Sigmoid colon (tissue), 7 donors: ENCODE data around the gene IFITM2. TPM values are rescaled to one million over a fixed set of nuclear protein-coding genes. Genes with fewer than 3 reads are reported as not detected.

Source experiments
- DNase-seq: peaks from one replicate; pipeline ENCODE4 v3.0.0-alpha.2; 2019
- H3K27ac ChIP-seq, 4 donors: fragments of 200-600 bp; sonication (generic); one replicate each; pipeline ENCODE4 v1.5.1; 2016 to 2019; ENCODE audit warnings: mild to moderate bottlenecking in 1 of 4
- H3K27me3 ChIP-seq, 3 donors: fragments of 200-600 bp; sonication (generic); one replicate each; pipeline ENCODE4 v1.5.1; 2019; ENCODE audit warnings: mild to moderate bottlenecking in 1 of 3
- H3K36me3 ChIP-seq, 4 donors: fragments of 200-600 bp; sonication (generic); one replicate each; pipeline ENCODE4 v1.5.1; 2016 to 2019
- H3K4me1 ChIP-seq, 4 donors: fragments of 200-600 bp; sonication (generic); one replicate each; pipeline ENCODE4 v1.5.1; 2017 to 2019
- H3K4me3 ChIP-seq, 4 donors: fragments of 200-600 bp; sonication (generic); one replicate each; pipeline ENCODE4 v1.5.1; 2017 to 2019; ENCODE audit warnings: mild to moderate bottlenecking in 2 of 4, moderate library complexity in 1 of 4
- H3K9me3 ChIP-seq, 4 donors: fragments of 200-600 bp in 3 of 4; sonication (generic) in 3 of 4; one replicate each; pipeline versions ENCODE4 v1.5.1 to v1.6.1; 2013 to 2019
- EP300 ChIP-seq, 4 donors: sonication (generic); formaldehyde crosslinking; IDR thresholded peaks; one replicate each; pipeline ENCODE4 v1.6.1; 2017; ENCODE audit warnings: antibody characterized with exemption in 4 of 4
- POLR2A ChIP-seq, 2 donors: fragments of 450-650 bp; IDR thresholded peaks; one replicate each; pipeline ENCODE4 v1.6.1; 2016; ENCODE audit warnings: antibody characterized with exemption in 2 of 2, mild to moderate bottlenecking in 2 of 2, moderate library complexity in 2 of 2
- POLR2AphosphoS5 ChIP-seq, 4 donors: sonication (generic); formaldehyde crosslinking; IDR thresholded peaks; one replicate each; pipeline ENCODE4 v1.6.1; 2017; ENCODE audit warnings: antibody characterized with exemption in 4 of 4
- WGBS, 2 donors: extraction: QIAGEN DNeasy Blood & Tissue Kit; methylation state at CpG; one replicate each; pipeline ENCODE4 v1.1.7; 2013; 5-methylcytosine and 5-hydroxymethylcytosine counted together
- intact Hi-C: fragments of 100-400 bp; cut with DNase I; formaldehyde crosslinking; loops from one replicate; pipeline ENCODE4 v1.15.1; 2023
- polyA plus RNA-seq, 3 donors: library from polyadenylated mRNA; stranded (reverse); fragments of 200-250 nt; gene quantifications; one replicate each; pipeline ENCODE4 v1.2.3, GENCODE V29; 2013
- total RNA-seq, 4 donors: library from RNA; depleted of rRNA; stranded (reverse); fragments of >200 nt; gene quantifications; one replicate each; pipeline ENCODE4 v1.1.0, GENCODE V29; 2016
- TF ChIP-seq, protein P1 (sequence below), 4 experiments: fragments of 450-650 bp in 3 of 4; fragments of 200-600 bp in 1 of 4; IDR thresholded peaks; one replicate each; pipeline ENCODE4 v1.5.1; 2016 to 2019; ENCODE audit warnings: antibody characterized with exemption in 4 of 4, mild to moderate bottlenecking in 3 of 4, moderate library complexity in 2 of 4
- donor health status: healthy with polysubstance abuse.
- donor health status: Bipolar disorder and iron deficiency.
- donor health status: healthy.

IFITM2 gene
- total and polyA plus RNA-seq, 7 donors: 73.3 to 461 (median 161) TPM

DNA sequence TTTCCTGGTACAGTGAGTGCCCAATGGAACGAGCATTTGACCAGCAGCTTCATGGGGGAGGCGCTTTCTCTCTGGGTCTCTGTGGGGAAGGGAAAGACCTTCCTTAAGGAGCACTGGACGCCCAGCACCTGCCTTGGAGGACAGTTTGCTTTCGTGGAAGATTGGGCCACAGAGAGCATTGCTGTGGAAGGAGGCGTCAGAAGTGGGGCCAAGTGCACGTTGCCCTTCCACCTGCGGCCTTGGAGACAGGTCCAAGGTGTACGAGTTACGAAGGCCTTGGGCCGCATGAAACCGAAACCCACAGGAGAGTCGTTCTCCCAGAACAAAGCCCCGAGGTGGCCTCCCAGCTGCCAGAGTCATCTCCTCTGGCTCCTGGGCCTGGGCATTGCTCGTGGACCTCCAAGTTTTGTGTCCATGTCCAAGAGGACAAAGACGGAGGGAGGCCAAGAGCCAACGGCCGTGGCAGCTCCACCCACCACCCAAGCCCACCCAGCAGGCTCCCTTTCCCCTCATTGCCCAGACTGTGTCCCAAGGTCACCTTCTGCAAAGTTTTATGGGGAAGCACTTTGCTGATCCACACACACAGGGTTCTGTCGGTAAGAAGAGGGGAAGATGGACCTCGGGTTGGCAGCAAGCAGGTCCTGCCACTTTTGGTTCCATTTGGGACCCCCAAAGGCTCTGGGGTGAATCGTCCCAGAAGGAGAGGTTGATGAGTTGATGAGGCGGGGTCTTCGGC, 35.3 kb upstream of the IFITM2 start:
- Histone ChIP-seq H3K36me3 (no peaks in the 10 kb centered on the region), H3K9me3 (no peaks in the 10 kb centered on the region), H3K27ac (no peak overlapping the region), H3K27me3 (peaks cover 3 to 27% (median 8%) of the 10 kb centered on the region in 3 donors), H3K4me1 (no peaks in the 10 kb centered on the region), H3K4me3 (no peak overlapping the region)
- intact Hi-C loops: no loop called here
- TF ChIP-seq POLR2A (IDR thresholded peaks at IDR 0.05): no peak
- TF ChIP-seq, protein P1, sequence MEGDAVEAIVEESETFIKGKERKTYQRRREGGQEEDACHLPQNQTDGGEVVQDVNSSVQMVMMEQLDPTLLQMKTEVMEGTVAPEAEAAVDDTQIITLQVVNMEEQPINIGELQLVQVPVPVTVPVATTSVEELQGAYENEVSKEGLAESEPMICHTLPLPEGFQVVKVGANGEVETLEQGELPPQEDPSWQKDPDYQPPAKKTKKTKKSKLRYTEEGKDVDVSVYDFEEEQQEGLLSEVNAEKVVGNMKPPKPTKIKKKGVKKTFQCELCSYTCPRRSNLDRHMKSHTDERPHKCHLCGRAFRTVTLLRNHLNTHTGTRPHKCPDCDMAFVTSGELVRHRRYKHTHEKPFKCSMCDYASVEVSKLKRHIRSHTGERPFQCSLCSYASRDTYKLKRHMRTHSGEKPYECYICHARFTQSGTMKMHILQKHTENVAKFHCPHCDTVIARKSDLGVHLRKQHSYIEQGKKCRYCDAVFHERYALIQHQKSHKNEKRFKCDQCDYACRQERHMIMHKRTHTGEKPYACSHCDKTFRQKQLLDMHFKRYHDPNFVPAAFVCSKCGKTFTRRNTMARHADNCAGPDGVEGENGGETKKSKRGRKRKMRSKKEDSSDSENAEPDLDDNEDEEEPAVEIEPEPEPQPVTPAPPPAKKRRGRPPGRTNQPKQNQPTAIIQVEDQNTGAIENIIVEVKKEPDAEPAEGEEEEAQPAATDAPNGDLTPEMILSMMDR (IDR thresholded peaks at IDR 0.05): no peak
- TF ChIP-seq POLR2AphosphoS5 (IDR thresholded peaks at IDR 0.05): no peak
- no peak for TF ChIP-seq EP300 (IDR thresholded peaks at IDR 0.05)
- DNase-seq: no peak
- 92% methylated on average over 22 of the region's 22 CpGs for WGBS, 2 donors

DNA sequence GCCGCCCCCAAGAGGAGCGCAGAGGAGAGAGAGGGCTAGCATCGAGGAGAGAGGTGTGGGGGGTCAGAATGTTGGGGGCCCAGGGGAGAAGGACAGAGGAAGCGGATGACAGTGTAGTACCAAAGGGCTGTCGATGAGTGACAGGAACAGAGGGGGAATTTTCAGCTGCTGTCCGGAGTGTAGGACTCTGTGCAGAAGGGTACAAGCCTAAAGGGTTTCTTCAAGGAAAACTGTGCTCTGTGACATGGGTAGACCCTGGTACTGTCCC, 34.8 kb upstream of the IFITM2 start:
- no peak overlapping the region for H3K27ac ChIP-seq

DNA sequence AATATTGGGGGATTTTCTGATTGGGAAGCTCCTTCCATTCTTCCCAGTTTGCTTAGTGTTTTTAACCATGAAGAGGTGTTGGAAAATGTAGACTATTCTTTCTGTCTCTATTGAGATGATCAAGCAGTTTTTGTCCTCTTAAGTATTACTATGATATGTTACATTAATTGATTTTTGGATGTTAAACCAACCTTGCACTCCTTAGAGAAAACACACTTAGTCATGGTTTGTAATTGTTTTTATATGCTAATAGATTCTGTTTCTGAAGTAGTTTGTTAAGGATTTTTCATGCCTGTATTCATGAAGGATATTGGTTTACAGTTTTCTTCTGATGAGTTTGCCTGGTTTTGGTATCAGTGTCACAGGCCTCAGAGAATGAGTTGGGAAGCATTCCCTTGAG, 31.4 kb upstream of the IFITM2 start:
- peaks cover 0 to 26% (median 23%) of the 10 kb centered on the region in 4 donors for H3K4me1 ChIP-seq
- no peaks in the 10 kb centered on the region for H3K9me3 ChIP-seq
- no peak overlapping the region for H3K27ac ChIP-seq
- peaks cover 31 to 42% (median 32%) of the 10 kb centered on the region in 3 donors for H3K27me3 ChIP-seq
- intact Hi-C loops: no loop called here
- H3K36me3 ChIP-seq: no peaks in the 10 kb centered on the region
- TF ChIP-seq EP300 (IDR thresholded peaks at IDR 0.05) (no peak), POLR2AphosphoS5 (IDR thresholded peaks at IDR 0.05) (no peak), POLR2A (IDR thresholded peaks at IDR 0.05) (no peak)
- TF ChIP-seq, protein P1 (IDR thresholded peaks at IDR 0.05): no peak
- no peak for DNase-seq
- H3K4me3 ChIP-seq: no peak overlapping the region

More for the DNA sequence above, 34.8 kb upstream of the IFITM2 start:
- H3K9me3 ChIP-seq: no peaks in the 10 kb centered on the region
- peaks cover 3 to 32% (median 8%) of the 10 kb centered on the region in 3 donors for H3K27me3 ChIP-seq
- 87 to 95% methylated on average over 6 of the region's 6 CpGs for WGBS, 2 donors
- DNase-seq: no peak
- intact Hi-C loops: no loop called here
- TF ChIP-seq EP300 (IDR thresholded peaks at IDR 0.05) (no peak), POLR2AphosphoS5 (IDR thresholded peaks at IDR 0.05) (no peak), POLR2A (IDR thresholded peaks at IDR 0.05) (no peak)
- TF ChIP-seq, protein P1 (IDR thresholded peaks at IDR 0.05): no peak
- H3K4me1 ChIP-seq: no peaks in the 10 kb centered on the region
- no peaks in the 10 kb centered on the region for H3K36me3 ChIP-seq
- H3K4me3 ChIP-seq: no peak overlapping the region

DNA sequence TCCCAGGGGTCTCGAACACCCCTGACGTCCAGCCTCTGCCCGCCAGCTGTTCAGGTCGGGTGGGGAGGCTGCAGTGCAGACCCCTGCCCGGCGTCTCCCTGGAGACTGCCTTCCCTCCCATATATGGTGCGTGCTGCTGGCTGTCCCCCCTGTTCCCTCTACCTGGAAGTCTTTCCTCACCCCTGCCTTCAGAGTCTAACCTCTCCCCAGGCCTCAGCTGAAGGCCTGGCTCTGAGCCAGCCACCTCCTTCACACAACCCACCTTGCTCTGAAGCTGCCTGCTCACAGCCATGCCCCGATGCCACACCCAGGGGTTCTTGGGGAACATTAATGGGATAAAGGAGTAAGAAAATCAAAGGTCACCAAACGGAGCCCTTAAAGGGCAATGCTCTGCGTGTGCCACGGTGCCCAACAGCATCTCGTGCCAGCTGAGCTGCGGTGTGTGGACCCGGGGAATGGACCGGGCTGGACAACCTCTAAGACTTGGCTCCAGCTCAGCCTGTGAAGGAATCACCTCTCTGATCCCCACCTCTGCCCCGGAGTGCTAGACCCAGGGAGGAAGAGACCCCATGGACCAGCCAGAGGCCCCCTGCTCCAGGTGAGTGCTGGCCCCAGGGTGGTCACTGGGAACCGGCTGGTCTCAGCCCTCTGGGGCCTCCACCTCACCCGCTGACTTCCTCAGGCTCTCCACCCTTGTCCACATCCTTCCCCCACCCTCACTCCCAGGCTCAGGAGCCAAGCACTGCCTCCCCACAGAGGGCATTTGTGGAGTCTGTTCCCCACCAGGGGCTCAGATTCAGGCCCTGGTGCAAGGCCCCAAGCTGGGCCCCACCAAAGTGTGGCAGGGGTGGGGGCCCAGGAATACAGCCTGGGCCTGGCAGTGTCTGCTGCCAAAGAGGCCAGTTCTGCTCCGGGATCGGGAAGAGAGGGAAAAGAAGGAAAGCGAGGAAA, 29.3 kb upstream of the IFITM2 start, which contains the start of gene NLRP6:
NLRP6 (plus strand) TSS at position 407 of the 951 bp plus-strand sequence; CDS start at position 570, 163 bp downstream.
- H3K9me3 ChIP-seq: no peaks in the 10 kb centered on the region
- peak; percentile 57 for DNase-seq
- TF ChIP-seq POLR2AphosphoS5 (IDR thresholded peaks at IDR 0.05) (no peak), EP300 (IDR thresholded peaks at IDR 0.05) (no peak), POLR2A (IDR thresholded peaks at IDR 0.05) (no peak)
- TF ChIP-seq, protein P1 (IDR thresholded peaks at IDR 0.05): no peak
- WGBS, 2 donors: 50 to 72% methylated on average over 21 of the region's 21 CpGs
- H3K4me1 ChIP-seq: peaks cover 0 to 31% (median 26%) of the 10 kb centered on the region in 4 donors
- H3K27ac ChIP-seq: no peak within 1 kb of the TSS
- H3K36me3 ChIP-seq: no peaks in the 10 kb centered on the region
- peaks cover 40 to 58% (median 51%) of the 10 kb centered on the region in 3 donors for H3K27me3 ChIP-seq
- H3K4me3 ChIP-seq: peak within 1 kb of the TSS in 3 of 4 donors; percentile 7 to 32 (median 22)
- intact Hi-C loops: no loop called here
